ENCODE results near the gene TMEM218.

DNA sequence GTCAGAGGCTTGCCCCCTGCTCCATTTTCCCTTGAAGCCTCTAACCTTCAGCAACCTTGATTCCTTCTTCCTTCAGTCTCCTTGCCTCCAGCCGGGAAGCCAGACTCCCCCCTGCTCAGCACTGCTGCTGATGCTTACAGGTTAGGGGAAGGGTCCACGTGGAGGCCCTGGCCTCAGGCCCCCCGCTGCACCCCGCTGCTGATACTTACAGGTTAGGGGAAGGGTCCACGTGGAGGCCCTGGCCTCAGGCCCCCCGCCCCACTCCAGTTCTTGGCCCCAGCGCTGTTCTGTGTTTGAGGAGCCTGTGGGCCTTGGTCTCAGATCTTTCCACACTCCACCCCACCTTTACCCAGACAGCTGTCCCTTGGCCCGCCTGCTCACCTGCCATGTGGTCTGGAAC, 27.5 kb upstream of the TMEM218 start:
- TF ChIP-seq POLR2A (IDR thresholded peaks at IDR 0.05) = no peak
- TF ChIP-seq, protein P1, sequence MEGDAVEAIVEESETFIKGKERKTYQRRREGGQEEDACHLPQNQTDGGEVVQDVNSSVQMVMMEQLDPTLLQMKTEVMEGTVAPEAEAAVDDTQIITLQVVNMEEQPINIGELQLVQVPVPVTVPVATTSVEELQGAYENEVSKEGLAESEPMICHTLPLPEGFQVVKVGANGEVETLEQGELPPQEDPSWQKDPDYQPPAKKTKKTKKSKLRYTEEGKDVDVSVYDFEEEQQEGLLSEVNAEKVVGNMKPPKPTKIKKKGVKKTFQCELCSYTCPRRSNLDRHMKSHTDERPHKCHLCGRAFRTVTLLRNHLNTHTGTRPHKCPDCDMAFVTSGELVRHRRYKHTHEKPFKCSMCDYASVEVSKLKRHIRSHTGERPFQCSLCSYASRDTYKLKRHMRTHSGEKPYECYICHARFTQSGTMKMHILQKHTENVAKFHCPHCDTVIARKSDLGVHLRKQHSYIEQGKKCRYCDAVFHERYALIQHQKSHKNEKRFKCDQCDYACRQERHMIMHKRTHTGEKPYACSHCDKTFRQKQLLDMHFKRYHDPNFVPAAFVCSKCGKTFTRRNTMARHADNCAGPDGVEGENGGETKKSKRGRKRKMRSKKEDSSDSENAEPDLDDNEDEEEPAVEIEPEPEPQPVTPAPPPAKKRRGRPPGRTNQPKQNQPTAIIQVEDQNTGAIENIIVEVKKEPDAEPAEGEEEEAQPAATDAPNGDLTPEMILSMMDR (IDR thresholded peaks at IDR 0.05) = no peak
